DND-41 (cell line): ENCODE measurements around the gene AKAP5.

Experiments used
- ATAC-seq: fragments of 200-7000 bp; cut with Tn5 transposase; 3 replicates; pipeline ENCODE4 v1.9.1; 2021; ENCODE audit warnings: low read depth; ENCODE audit not compliant: insufficient read depth
- DNase-seq: peaks from one replicate; pipeline ENCODE4 v3.0.0-alpha.2; 2020
- H2AFZ ChIP-seq: 2 replicates; pipeline ENCODE4 v1.6.0; 2012; ENCODE audit warnings: low read depth, low read length
- H3K27ac ChIP-seq: 2 replicates; pipeline ENCODE4 v1.5.1; 2012; ENCODE audit warnings: low read length, inconsistent platforms
- H3K27me3 ChIP-seq: fragments of 200-600 bp; sonication (generic); 2 replicates; pipeline ENCODE4 v1.6.0; 2012; ENCODE audit warnings: low read length, mild to moderate bottlenecking, inconsistent platforms; ENCODE audit not compliant: insufficient read depth, poor library complexity
- H3K36me3 ChIP-seq: 2 replicates; pipeline ENCODE4 v1.5.1; 2012; ENCODE audit warnings: low read length, inconsistent platforms; ENCODE audit not compliant: insufficient read depth
- H3K4me1 ChIP-seq: 2 replicates; pipeline ENCODE4 v1.5.1; 2012; ENCODE audit warnings: mild to moderate bottlenecking, low read length; ENCODE audit not compliant: insufficient read depth
- H3K4me2 ChIP-seq: 2 replicates; pipeline ENCODE4 v1.6.0; 2012; ENCODE audit warnings: mild to moderate bottlenecking, moderate library complexity, low read length, inconsistent platforms; ENCODE audit not compliant: insufficient read depth
- H3K4me3 ChIP-seq, 2 experiments: fragments of 200-600 bp in 1 of 2; shearing (Covaris generic) in 1 of 2; 2 replicates each; pipeline ENCODE4 v1.5.1; 2012 to 2016; ENCODE audit warnings: inconsistent platforms in 2 of 2, low read length in 2 of 2, mild to moderate bottlenecking in 2 of 2, low read depth in 1 of 2, moderate library complexity in 1 of 2
- H3K79me2 ChIP-seq: 2 replicates; pipeline ENCODE4 v1.6.0; 2012; ENCODE audit warnings: low read length, inconsistent platforms; ENCODE audit not compliant: insufficient read depth
- H3K9ac ChIP-seq: 2 replicates; pipeline ENCODE4 v1.6.0; 2012; ENCODE audit warnings: low read depth, mild to moderate bottlenecking, inconsistent platforms, low read length, moderate library complexity
- H3K9me3 ChIP-seq: 2 replicates; pipeline ENCODE4 v1.5.1; 2012; ENCODE audit warnings: low read length, moderate library complexity, mild to moderate bottlenecking, inconsistent platforms; ENCODE audit not compliant: insufficient read depth, severe bottlenecking
- H4K20me1 ChIP-seq: 2 replicates; pipeline ENCODE4 v1.6.0; 2012; ENCODE audit warnings: low read length; ENCODE audit not compliant: insufficient read depth
- EZH2 ChIP-seq: IDR thresholded peaks from 3 replicates; pipeline ENCODE4 v1.6.1; 2012; ENCODE audit warnings: borderline replicate concordance, low read depth, mild to moderate bottlenecking, moderate library complexity, low read length, inconsistent platforms; ENCODE audit not compliant: severe bottlenecking
- TF ChIP-seq, protein P1 (sequence below): IDR thresholded peaks from 2 replicates; pipeline ENCODE4 v1.5.1; 2012; ENCODE audit warnings: borderline replicate concordance, low read length, moderate library complexity, mild to moderate bottlenecking; ENCODE audit not compliant: poor library complexity, severe bottlenecking; ENCODE audit errors: extremely low read depth

Gene AKAP5

DNA sequence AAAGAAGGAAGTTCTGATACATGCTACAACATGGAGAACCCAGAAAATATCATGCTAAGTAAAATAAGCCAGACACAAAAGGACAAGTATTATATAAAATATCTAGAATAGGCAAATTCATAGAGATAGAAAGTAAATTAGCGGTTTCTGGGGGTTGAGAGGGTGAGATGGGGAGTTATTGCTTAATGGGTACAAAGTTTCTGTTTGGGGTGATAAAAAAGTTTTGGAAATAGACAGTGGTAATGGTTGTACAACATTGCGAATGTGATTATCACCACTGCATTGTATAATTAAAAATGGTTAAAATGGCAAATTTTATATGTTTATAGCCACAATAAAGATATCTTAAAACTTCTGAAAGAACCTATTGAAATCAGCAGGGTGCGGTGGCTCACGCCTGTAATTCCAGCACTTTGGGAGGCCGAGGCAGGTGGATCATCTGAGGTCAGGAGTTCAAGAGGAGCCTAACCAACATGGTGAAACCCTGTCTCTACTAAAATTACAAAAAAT lies 23.3 kb downstream of the AKAP5 start:
- no peak for DNase-seq
- no peaks in the 10 kb centered on the region for H3K27me3 ChIP-seq
- H3K27ac ChIP-seq: no peak overlapping the region
- H3K79me2 ChIP-seq: peaks cover 40% of the 10 kb centered on the region
- no peak for ATAC-seq
- no peak overlapping the region for H3K9ac ChIP-seq
- no peaks in the 10 kb centered on the region for H3K4me1 ChIP-seq
- H3K9me3 ChIP-seq: no peaks in the 10 kb centered on the region
- no peak overlapping the region for H2AFZ ChIP-seq
- H4K20me1 ChIP-seq: no peaks in the 10 kb centered on the region
- H3K36me3 ChIP-seq: peaks cover 74% of the 10 kb centered on the region
- H3K4me3 ChIP-seq: no peak overlapping the region
- no peak overlapping the region for H3K4me2 ChIP-seq
- TF ChIP-seq EZH2: no peak
- TF ChIP-seq, protein P1, sequence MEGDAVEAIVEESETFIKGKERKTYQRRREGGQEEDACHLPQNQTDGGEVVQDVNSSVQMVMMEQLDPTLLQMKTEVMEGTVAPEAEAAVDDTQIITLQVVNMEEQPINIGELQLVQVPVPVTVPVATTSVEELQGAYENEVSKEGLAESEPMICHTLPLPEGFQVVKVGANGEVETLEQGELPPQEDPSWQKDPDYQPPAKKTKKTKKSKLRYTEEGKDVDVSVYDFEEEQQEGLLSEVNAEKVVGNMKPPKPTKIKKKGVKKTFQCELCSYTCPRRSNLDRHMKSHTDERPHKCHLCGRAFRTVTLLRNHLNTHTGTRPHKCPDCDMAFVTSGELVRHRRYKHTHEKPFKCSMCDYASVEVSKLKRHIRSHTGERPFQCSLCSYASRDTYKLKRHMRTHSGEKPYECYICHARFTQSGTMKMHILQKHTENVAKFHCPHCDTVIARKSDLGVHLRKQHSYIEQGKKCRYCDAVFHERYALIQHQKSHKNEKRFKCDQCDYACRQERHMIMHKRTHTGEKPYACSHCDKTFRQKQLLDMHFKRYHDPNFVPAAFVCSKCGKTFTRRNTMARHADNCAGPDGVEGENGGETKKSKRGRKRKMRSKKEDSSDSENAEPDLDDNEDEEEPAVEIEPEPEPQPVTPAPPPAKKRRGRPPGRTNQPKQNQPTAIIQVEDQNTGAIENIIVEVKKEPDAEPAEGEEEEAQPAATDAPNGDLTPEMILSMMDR: no peak

DNA sequence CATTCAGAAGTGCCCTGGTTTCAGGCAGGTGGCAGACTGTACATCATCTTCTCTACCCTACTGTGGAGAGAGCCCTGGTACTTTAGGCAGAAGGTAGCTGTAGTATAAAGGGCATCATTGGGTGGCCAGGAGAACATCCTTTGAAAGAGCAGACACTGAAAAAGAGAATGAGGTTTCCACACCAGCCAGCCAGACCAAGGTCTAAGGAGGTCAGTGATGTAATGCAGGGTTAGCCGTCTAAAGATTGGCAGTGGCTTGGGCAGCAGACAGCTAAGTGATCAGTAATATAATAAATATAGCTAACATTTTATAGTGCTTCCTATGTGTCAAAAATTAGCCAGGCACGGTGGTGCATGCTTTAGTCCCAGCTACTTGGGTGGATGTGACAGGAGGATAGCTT lies 26.3 kb downstream of the AKAP5 start:
- ATAC-seq: no peak
- peaks cover 55% of the 10 kb centered on the region for H3K79me2 ChIP-seq
- H3K9me3 ChIP-seq: no peaks in the 10 kb centered on the region
- no peaks in the 10 kb centered on the region for H3K4me1 ChIP-seq
- peaks cover 4% of the 10 kb centered on the region; the same call in 1 of the 2 replicates for H4K20me1 ChIP-seq
- H3K4me3 ChIP-seq: no peak overlapping the region
- H3K36me3 ChIP-seq: peaks cover 62% of the 10 kb centered on the region
- no peak for TF ChIP-seq EZH2
- TF ChIP-seq, protein P1: no peak
- no peak for DNase-seq
- H2AFZ ChIP-seq: no peak overlapping the region
- H3K27me3 ChIP-seq: no peaks in the 10 kb centered on the region
- H3K27ac ChIP-seq: no peak overlapping the region
- no peak overlapping the region for H3K9ac ChIP-seq
- H3K4me2 ChIP-seq: no peak overlapping the region

DNA sequence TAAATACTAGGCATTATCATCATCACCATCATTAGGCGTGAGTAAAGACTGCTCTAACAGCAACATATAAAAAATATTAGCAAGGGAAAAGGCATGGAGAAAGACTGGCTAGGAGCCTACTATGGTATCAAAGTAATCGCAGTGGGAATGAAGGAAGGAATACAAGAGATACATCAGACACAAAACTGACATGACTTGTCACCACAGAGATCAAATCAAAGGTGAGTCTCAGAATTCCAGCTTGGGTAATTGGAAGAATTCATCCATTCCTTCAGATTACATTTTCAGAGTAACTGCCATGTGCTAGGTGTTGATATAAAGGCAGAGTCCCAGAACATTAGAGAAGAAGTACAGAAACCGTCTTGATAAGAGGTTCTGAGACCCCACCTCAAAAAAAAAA lies 28.2 kb downstream of the AKAP5 start:
- H3K9ac ChIP-seq: no peak overlapping the region
- no peak overlapping the region for H3K4me2 ChIP-seq
- H3K9me3 ChIP-seq: no peaks in the 10 kb centered on the region
- H3K36me3 ChIP-seq: peaks cover 52% of the 10 kb centered on the region
- no peak overlapping the region for H3K27ac ChIP-seq
- H3K79me2 ChIP-seq: peaks cover 67% of the 10 kb centered on the region
- DNase-seq (no peak), ATAC-seq (no peak)
- H3K4me1 ChIP-seq: no peaks in the 10 kb centered on the region
- no peak for TF ChIP-seq EZH2
- TF ChIP-seq, protein P1: no peak
- H2AFZ ChIP-seq: no peak overlapping the region
- H4K20me1 ChIP-seq: peaks cover 4% of the 10 kb centered on the region; the same call in 1 of the 2 replicates
- no peak overlapping the region for H3K4me3 ChIP-seq
- no peaks in the 10 kb centered on the region for H3K27me3 ChIP-seq
